ENCODE measurements around the gene DAB2IP.

Gene DAB2IP

GRCh38 chr9:121651295-121652020 lies at the start of gene DAB2IP:
Gene DAB2IP (plus strand): TSS chr9:121651634. CDS start chr9:121651776, 142 bp downstream.
- H4K20me1 ChIP-seq (ENCODE audit: insufficient read depth, low read length) = peaks cover 5% of the 10 kb centered on the region; the same call in 1 of the 2 replicates
- no peak within 1 kb of the TSS for H2AFZ ChIP-seq (ENCODE audit: low read depth, low read length)
- no peak for TF ChIP-seq CTCF (IDR thresholded peaks at IDR 0.05; ENCODE audit: borderline replicate concordance, extremely low read depth, low read length, poor library complexity, severe bottlenecking)
- peak; percentile 83 for TF ChIP-seq EZH2 (IDR thresholded peaks at IDR 0.05; ENCODE audit: borderline replicate concordance, low read depth, low read length, severe bottlenecking)
- no peaks in the 10 kb centered on the region for H3K79me2 ChIP-seq (ENCODE audit: insufficient read depth, low read length)
- ATAC-seq (ENCODE audit: insufficient read depth, low read depth) (peak; percentile 78), DNase-seq (peak; percentile 28)
- no peaks in the 10 kb centered on the region for H3K9me3 ChIP-seq (ENCODE audit: insufficient read depth, low read length, severe bottlenecking)
- no peaks in the 10 kb centered on the region; the same call in 1 of the 2 replicates for H3K4me1 ChIP-seq (ENCODE audit: insufficient read depth, low read length)
- H3K4me3 ChIP-seq (ENCODE audit: low read depth in 1 of 2, low read length in 2 of 2) = no peak within 1 kb of the TSS
- no peak within 1 kb of the TSS for H3K9ac ChIP-seq (ENCODE audit: low read depth, low read length)
- peaks cover 51% of the 10 kb centered on the region for H3K27me3 ChIP-seq (ENCODE audit: insufficient read depth, low read length, poor library complexity)
- H3K27ac ChIP-seq (ENCODE audit: low read length) = no peak within 1 kb of the TSS
- no peaks in the 10 kb centered on the region for H3K36me3 ChIP-seq (ENCODE audit: insufficient read depth, low read length)
- H3K4me2 ChIP-seq (ENCODE audit: insufficient read depth, low read length) = no peak within 1 kb of the TSS

- H2AFZ ChIP-seq (ENCODE audit: low read depth, low read length) = no peak overlapping the region
- TF ChIP-seq CTCF (IDR thresholded peaks at IDR 0.05; ENCODE audit: borderline replicate concordance, extremely low read depth, low read length, poor library complexity, severe bottlenecking) = no peak
- no peak overlapping the region for H3K9ac ChIP-seq (ENCODE audit: low read depth, low read length)
- H3K4me1 ChIP-seq (ENCODE audit: insufficient read depth, low read length) = no peaks in the 10 kb centered on the region
- H3K4me3 ChIP-seq (ENCODE audit: low read depth in 1 of 2, low read length in 2 of 2) = no peak overlapping the region
- H3K27ac ChIP-seq (ENCODE audit: low read length) = no peak overlapping the region
- no peaks in the 10 kb centered on the region for H3K27me3 ChIP-seq (ENCODE audit: insufficient read depth, low read length, poor library complexity)
- no peaks in the 10 kb centered on the region for H3K9me3 ChIP-seq (ENCODE audit: insufficient read depth, low read length, severe bottlenecking)
- H4K20me1 ChIP-seq (ENCODE audit: insufficient read depth, low read length) = no peaks in the 10 kb centered on the region
- DNase-seq = no peak
- H3K4me2 ChIP-seq (ENCODE audit: insufficient read depth, low read length) = no peak overlapping the region
- no peaks in the 10 kb centered on the region for H3K36me3 ChIP-seq (ENCODE audit: insufficient read depth, low read length)
- ATAC-seq (ENCODE audit: insufficient read depth, low read depth) = no peak
- no peaks in the 10 kb centered on the region for H3K79me2 ChIP-seq (ENCODE audit: insufficient read depth, low read length)
Observed at GRCh38 chr9:121603028-121603427, 48.4 kb upstream of the DAB2IP start.

- H3K9me3 ChIP-seq (ENCODE audit: insufficient read depth, low read length, severe bottlenecking) = no peaks in the 10 kb centered on the region
- H3K36me3 ChIP-seq (ENCODE audit: insufficient read depth, low read length) = no peaks in the 10 kb centered on the region
- ATAC-seq (ENCODE audit: insufficient read depth, low read depth) (no peak), DNase-seq (no peak)
- no peak overlapping the region for H3K27ac ChIP-seq (ENCODE audit: low read length)
- no peak overlapping the region for H3K4me3 ChIP-seq (ENCODE audit: low read depth in 1 of 2, low read length in 2 of 2)
- no peak overlapping the region for H3K4me2 ChIP-seq (ENCODE audit: insufficient read depth, low read length)
- no peak overlapping the region for H2AFZ ChIP-seq (ENCODE audit: low read depth, low read length)
- H3K4me1 ChIP-seq (ENCODE audit: insufficient read depth, low read length) = no peaks in the 10 kb centered on the region
- no peaks in the 10 kb centered on the region for H4K20me1 ChIP-seq (ENCODE audit: insufficient read depth, low read length)
- H3K9ac ChIP-seq (ENCODE audit: low read depth, low read length) = no peak overlapping the region
- no peaks in the 10 kb centered on the region for H3K79me2 ChIP-seq (ENCODE audit: insufficient read depth, low read length)
- H3K27me3 ChIP-seq (ENCODE audit: insufficient read depth, low read length, poor library complexity) = no peaks in the 10 kb centered on the region
- TF ChIP-seq EZH2 (IDR thresholded peaks at IDR 0.05; ENCODE audit: borderline replicate concordance, low read depth, low read length, severe bottlenecking) = no peak
- TF ChIP-seq CTCF (IDR thresholded peaks at IDR 0.05; ENCODE audit: borderline replicate concordance, extremely low read depth, low read length, poor library complexity, severe bottlenecking) = no peak
Observed at GRCh38 chr9:121604242-121604641, 47.2 kb upstream of the DAB2IP start.

All from DND-41 (cell line).